Measurements from ENCODE around the gene DLX1. TPM values are rescaled to one million over a fixed set of nuclear protein-coding genes. Genes with fewer than 3 reads are reported as not detected.
"Not testable (repeated sequence)": the region's sequence is repeated elsewhere in the genome, so short reads cannot be mapped to it uniquely, and the experiment has no call there.

The DLX1 gene
- polyA plus RNA-seq, 10 donors, result 0.22 to 2.5 (median 0.28) TPM; not detected in 2

DNA sequence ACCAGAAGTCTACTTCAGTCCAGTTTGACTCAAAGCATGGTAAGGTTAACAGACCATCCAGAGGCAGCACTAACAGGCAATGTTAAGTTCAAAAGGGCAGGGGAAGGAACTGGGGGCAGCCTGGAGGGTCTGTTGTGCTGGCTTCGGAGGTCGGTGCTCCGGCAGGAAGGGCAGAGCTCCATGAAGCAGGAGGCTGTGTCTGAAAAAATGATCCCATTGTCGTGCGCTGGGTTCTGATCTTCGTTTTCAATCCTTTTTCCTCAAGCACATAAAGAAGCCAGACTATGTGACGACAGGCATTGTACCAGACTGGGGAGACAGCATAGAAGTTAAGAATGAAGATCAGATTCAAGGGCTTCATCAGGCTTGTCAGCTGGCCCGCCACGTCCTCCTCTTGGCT, 21.9 kb upstream of the DLX1 start:
- no peak for DNase-seq

- DNase-seq, result no peak
Observed at GRCh38 chr2:172065111-172065510, 20.2 kb upstream of the DLX1 start.

DNA sequence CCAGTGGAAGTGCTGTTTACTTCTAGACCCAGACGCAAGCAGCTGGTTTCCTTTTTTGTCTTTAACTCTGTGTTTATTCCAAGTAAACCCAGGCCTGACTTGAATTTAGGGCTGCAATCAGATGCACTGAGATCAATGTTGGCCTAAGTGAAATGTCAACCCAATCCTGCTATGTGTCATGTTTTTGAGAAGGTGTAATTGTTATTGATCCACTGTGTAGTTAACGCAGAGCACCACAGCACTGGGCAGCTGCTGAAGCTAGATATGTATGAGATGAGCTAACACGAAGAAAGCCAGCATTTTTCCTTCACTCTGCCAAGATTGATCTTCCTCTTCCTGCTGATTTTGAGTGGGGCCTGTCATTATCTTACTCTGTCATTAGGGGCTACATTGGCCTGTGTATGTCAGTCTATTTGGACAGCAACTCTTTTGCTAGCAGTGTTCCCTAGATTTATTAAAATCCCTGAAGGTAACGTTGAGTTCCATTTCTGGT, 18.9 kb upstream of the DLX1 start:
- DNase-seq, result no peak

- not testable (repeated sequence) for DNase-seq
Observed at GRCh38 chr2:172067905-172068304, 17.4 kb upstream of the DLX1 start.

DNA sequence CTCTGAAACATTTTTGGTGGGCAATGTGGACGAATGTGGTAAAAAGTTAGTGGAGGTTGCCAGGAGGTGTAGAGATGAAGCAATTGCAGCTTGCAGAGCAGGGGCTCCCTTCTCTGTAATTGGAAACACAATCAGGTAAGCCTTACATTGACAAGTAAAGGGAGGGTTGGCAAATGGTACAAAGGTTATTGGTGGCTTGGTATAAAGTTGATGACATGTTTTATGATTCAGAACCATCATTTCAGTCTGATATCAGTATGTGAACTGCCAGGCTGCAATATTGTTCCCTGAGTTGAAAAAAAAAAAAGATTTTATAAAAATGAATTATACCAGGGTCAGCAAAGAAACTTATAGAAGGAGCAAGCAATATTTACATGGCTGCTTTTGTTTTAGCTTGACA, 14.4 kb upstream of the DLX1 start:
- no peak for DNase-seq

GRCh38 chr2:172072303-172072702, 13.0 kb upstream of the DLX1 start:
- DNase-seq, result no peak

- no peak for DNase-seq
Observed at GRCh38 chr2:172072706-172073105, 12.6 kb upstream of the DLX1 start.

GRCh38 chr2:172073518-172073917, 11.8 kb upstream of the DLX1 start:
- DNase-seq, result no peak

DNA sequence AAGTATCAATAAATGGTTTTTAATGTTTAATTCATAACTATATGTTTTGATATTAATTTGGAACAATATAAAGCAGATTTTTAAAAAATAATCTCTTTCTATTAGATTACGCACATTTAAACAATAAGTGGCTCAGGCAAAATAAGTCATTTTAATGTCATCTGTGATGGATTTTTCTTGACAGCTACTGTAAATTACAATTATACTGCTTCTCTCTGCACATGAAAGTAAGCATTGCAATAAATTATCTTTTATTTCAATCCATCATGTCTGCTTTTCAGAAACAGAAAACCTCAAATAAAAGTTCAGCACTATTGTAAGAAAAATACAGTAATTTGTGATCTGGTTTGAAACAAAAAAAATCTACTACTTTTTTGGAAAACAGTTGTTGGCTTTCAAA, 11.1 kb upstream of the DLX1 start:
- no peak for DNase-seq

- no peak for DNase-seq
Observed at GRCh38 chr2:172079416-172079815, 5.9 kb upstream of the DLX1 start.

DNA sequence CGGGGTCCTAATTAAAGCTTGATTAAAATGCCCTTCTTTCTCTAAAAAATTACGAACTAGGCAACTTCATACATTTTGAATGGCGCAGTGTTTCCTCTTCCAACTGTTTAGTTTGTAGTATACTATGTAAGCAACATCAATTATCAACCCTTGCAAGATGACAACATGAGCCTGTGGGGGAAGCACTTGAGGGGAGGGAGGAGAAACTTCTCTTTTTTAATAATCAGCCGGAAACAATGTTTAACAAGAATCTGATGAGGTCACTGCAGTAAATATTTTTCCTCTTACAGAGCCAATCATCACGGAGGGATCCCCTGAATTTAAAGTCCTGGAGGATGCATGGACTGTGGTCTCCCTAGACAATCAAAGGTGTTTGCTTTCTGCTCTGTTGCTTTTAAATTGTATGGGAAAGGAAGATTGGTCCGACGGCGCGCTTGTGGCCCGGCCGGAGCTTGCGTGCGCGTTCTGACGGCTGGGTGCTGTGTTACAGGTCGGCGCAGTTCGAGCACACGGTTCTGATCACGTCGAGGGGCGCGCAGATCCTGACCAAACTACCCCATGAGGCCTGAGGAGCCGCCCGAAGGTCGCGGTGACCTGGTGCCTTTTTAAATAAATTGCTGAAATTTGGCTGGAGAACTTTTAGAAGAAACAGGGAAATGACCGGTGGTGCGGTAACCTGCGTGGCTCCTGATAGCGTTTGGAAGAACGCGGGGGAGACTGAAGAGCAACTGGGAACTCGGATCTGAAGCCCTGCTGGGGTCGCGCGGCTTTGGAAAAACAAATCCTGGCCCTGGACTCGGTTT, 5.3 kb upstream of the DLX1 start:
- peak in 1 of 3 donors; percentile 31 for DNase-seq

GRCh38 chr2:172080641-172081220, 4.6 kb upstream of the DLX1 start:
- DNase-seq, result peak in 2 of 3 donors; percentile 3 to 34

- peak in 2 of 3 donors; percentile 2 to 55 for DNase-seq
Observed at GRCh38 chr2:172081221-172082022, 3.9 kb upstream of the DLX1 start.

DNA sequence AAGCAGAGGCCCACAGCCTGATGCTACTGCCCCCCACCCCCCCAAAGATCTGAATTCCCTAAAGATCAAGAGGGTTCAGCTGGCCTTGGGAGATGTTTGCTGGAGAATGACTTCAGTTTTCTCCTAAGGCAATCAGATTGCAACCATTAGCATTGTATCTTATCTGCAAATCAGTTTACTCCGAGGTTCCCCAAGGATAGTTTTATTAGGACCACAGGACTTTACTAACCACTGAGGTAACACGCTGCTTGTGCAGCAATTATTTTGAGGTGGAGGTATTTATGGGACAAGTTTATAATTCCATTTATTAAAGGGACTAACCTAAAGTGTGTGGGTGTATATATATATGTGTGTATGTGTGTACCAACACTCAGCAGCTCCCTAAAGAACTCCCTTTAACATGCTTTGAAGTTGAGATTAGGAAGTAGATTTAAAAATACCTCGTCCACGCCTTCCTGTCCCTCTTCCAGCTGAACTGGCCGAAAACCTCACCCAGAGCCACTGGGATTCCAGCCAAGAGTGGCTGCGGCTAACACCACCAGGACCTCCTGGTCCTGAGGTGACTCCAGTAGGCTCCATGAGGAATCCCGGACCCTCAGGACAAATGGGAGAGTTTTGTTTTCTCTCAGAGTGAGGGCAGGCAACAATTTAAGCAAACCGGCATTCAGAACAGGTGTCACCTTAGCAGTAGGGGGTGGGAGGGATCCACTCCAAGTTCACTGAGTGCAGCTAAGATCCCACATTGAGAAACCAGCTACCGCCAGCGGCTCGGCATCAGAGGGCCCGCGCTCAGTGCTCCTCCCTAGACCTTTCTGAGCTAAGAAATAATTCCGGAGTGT, 3.0 kb upstream of the DLX1 start:
- DNase-seq, result peak in 2 of 3 donors; percentile 12 to 54

- peak in 2 of 3 donors; percentile 22 to 62 for DNase-seq
Observed at GRCh38 chr2:172082944-172083627, 2.2 kb upstream of the DLX1 start.

- peak in 1 of 3 donors; percentile 11 for DNase-seq
Observed at GRCh38 chr2:172083628-172084394, 1.5 kb upstream of the DLX1 start.

- peak in 1 of 3 donors; percentile 16 for DNase-seq
Observed at GRCh38 chr2:172084395-172084644, 987 bp upstream of the DLX1 start.

DNA sequence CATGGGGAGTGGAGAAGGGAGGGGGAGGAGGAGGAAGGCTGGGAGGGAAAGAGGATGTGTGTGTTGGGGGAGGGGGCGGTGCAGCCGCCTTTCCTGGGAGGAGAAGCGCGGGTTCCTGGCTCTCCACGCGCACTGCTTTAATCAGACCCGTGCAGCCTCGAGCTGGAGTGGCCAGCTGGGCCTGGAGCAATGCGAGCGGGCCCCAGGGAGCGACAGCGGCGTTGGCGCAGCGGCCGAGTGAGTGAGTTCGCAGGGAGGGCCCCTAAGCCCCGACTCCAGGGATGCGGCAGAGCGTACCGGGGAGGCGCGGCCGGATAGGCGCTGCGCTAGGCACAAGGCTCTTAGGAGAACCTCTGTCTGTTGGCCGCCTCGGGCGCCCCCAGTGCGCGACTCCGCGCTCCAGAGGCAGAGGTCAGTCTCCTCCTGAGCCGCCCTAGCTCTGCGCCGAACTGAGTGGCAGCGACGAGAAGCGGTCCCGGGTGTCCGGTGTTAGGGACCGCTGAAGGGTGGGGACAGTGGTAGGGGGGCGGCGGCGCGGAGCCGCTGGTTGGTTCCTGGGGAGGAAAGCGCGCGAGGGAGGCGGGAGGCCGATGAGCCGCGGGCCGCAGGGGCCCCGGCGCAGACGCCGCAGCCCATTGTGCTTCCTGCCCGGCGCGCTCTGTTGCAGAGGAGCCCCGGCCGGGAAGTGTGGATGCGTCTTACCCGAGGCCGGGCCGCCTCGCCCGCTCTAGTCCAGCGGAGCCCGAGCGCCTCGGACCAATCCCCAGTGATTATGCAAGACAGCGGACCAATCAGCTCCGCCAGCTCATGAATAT, 455 bp upstream of the DLX1 start:
- DNase-seq, result peak; percentile 80 to 91 (median 86)

Measured in muscle of back (tissue), 11 donors.